Uterus (tissue), 4 donors: ENCODE data around the gene LMBR1. TPM values are rescaled to one million over a fixed set of nuclear protein-coding genes. Genes with fewer than 3 reads are reported as not detected.
"Not testable (repeated sequence)": the region's sequence is repeated elsewhere in the genome, so short reads cannot be mapped to it uniquely, and the experiment has no call there.

Source experiments
- DNase-seq, 2 donors: peaks; one replicate each; pipeline ENCODE4 v3.0.0-alpha.2; 2019 to 2020
- H3K27ac ChIP-seq, 2 donors: fragments of 200-600 bp; sonication (generic); 1 replicate in 1 of 2; 2 replicates in 1 of 2; pipeline ENCODE4 v1.5.1; 2016 to 2018
- H3K27me3 ChIP-seq, 2 donors: fragments of 200-600 bp; sonication (generic); one replicate each; pipeline ENCODE4 v1.5.1; 2018 to 2019; ENCODE audit warnings: control low read depth in 1 of 2
- H3K36me3 ChIP-seq, 2 donors: fragments of 200-600 bp; sonication (generic); one replicate each; pipeline ENCODE4 v1.5.1; 2019; ENCODE audit warnings: control low read depth in 1 of 2
- H3K4me1 ChIP-seq, 2 donors: fragments of 200-600 bp; sonication (generic); one replicate each; pipeline ENCODE4 v1.5.1; 2018 to 2019; ENCODE audit warnings: control low read depth in 1 of 2
- H3K4me3 ChIP-seq, 2 donors: fragments of 200-600 bp; sonication (generic); 1 replicate in 1 of 2; 2 replicates in 1 of 2; pipeline ENCODE4 v1.5.1; 2018 to 2019; ENCODE audit warnings: mild to moderate bottlenecking in 1 of 2
- H3K9me3 ChIP-seq, 2 donors: fragments of 200-600 bp; sonication (generic); one replicate each; pipeline ENCODE4 v1.5.1; 2019; ENCODE audit warnings: control low read depth in 1 of 2
- CTCF ChIP-seq, 4 experiments: fragments of 200-600 bp in 2 of 4; fragments of 450-650 bp in 2 of 4; sonication (generic) in 2 of 4; IDR thresholded peaks; one replicate each; pipeline ENCODE4 v1.5.1; 2016 to 2019; ENCODE audit warnings: antibody characterized with exemption in 4 of 4, mild to moderate bottlenecking in 2 of 4, moderate library complexity in 1 of 4
- POLR2A ChIP-seq, 2 donors: fragments of 450-650 bp; IDR thresholded peaks; one replicate each; pipeline ENCODE4 v1.6.1; 2016; ENCODE audit warnings: antibody characterized with exemption in 2 of 2, mild to moderate bottlenecking in 1 of 2, moderate library complexity in 1 of 2
- intact Hi-C: fragments of 100-400 bp; cut with DNase I; formaldehyde crosslinking; loops from one replicate; pipeline ENCODE4 v1.15.1; 2023; ENCODE audit warnings: low total_unique reads
- total RNA-seq, 4 donors: library from RNA; depleted of rRNA in 3 of 4; stranded (reverse); fragments of >200 nt in 3 of 4; gene quantifications; one replicate each; pipeline versions ENCODE4 v1.1.0 to v1.2.4, GENCODE V29; 2014 to 2023
- donor health status: DM: yes; HTN: yes; CAD: no.

The LMBR1 gene
- total RNA-seq, 4 donors from 2014 or later, result 54.4 to 1,378 (median 140) TPM

GRCh38 chr7:156886020-156886795 is 6.8 kb downstream of the LMBR1 start:
- intact Hi-C loops, result no loop called here
- H3K4me1 ChIP-seq, result no peaks in the 10 kb centered on the region
- no peaks in the 10 kb centered on the region for H3K36me3 ChIP-seq

GRCh38 chr7:156881679-156882078 is 11.3 kb downstream of the LMBR1 start:
- Histone ChIP-seq H3K4me3 (no peak overlapping the region), H3K27me3 (no peaks in the 10 kb centered on the region), H3K9me3 (peaks cover 0 to 4% of the 10 kb centered on the region in 2 donors), H3K4me1 (no peaks in the 10 kb centered on the region), H3K36me3 (no peaks in the 10 kb centered on the region), H3K27ac (no peak overlapping the region)
- TF ChIP-seq CTCF (IDR thresholded peaks at IDR 0.05) (no peak), POLR2A (IDR thresholded peaks at IDR 0.05) (no peak)
- no peak for DNase-seq
- intact Hi-C loops, result no loop called here

More at GRCh38 chr7:156886020-156886795, 6.8 kb downstream of the LMBR1 start:
- Histone ChIP-seq H3K9me3 (no peaks in the 10 kb centered on the region), H3K27ac (no peak overlapping the region), H3K4me3 (no peak overlapping the region), H3K27me3 (no peaks in the 10 kb centered on the region)
- no peak for DNase-seq
- TF ChIP-seq CTCF (IDR thresholded peaks at IDR 0.05) (no peak), POLR2A (IDR thresholded peaks at IDR 0.05) (no peak)

GRCh38 chr7:156875766-156876165 is 17.2 kb downstream of the LMBR1 start:
- H3K27ac ChIP-seq, result no peak overlapping the region
- no peaks in the 10 kb centered on the region for H3K27me3 ChIP-seq
- H3K4me3 ChIP-seq, result no peak overlapping the region
- peaks cover 0 to 4% of the 10 kb centered on the region in 2 donors for H3K9me3 ChIP-seq
- H3K36me3 ChIP-seq, result no peaks in the 10 kb centered on the region
- intact Hi-C loops, result no loop called here
- DNase-seq, result no peak
- no peak for TF ChIP-seq CTCF (IDR thresholded peaks at IDR 0.05)
- no peaks in the 10 kb centered on the region for H3K4me1 ChIP-seq

GRCh38 chr7:156868363-156868762 is 24.6 kb downstream of the LMBR1 start:
- intact Hi-C loops, H3K4me3 ChIP-seq, H3K27me3 ChIP-seq, H3K36me3 ChIP-seq, H3K27ac ChIP-seq, DNase-seq, H3K9me3 ChIP-seq, H3K4me1 ChIP-seq: not testable (repeated sequence)

GRCh38 chr7:156865493-156865892 is 27.5 kb downstream of the LMBR1 start:
- H3K36me3 ChIP-seq, result no peaks in the 10 kb centered on the region
- no peaks in the 10 kb centered on the region for H3K9me3 ChIP-seq
- no peak overlapping the region for H3K27ac ChIP-seq
- no peak overlapping the region for H3K4me3 ChIP-seq
- intact Hi-C loops, result no loop called here
- no peaks in the 10 kb centered on the region for H3K4me1 ChIP-seq
- H3K27me3 ChIP-seq, result no peaks in the 10 kb centered on the region
- TF ChIP-seq POLR2A (IDR thresholded peaks at IDR 0.05) (no peak), CTCF (IDR thresholded peaks at IDR 0.05) (no peak)
- DNase-seq, result no peak

- H3K36me3 ChIP-seq, H3K4me3 ChIP-seq, H3K9me3 ChIP-seq, DNase-seq, H3K27ac ChIP-seq, H3K27me3 ChIP-seq, H3K4me1 ChIP-seq, intact Hi-C loops: not testable (repeated sequence)
Observed at GRCh38 chr7:156862022-156862421, 31.0 kb downstream of the LMBR1 start.
